PFSK-1 (cell line): ENCODE results near the gene ROBO4.

Source experiments
- FOXP2 ChIP-seq: optimal IDR thresholded peaks from 2 replicates; pipeline ENCODE3; 2011; ENCODE audit warnings: borderline replicate concordance, control low read depth, inconsistent platforms; ENCODE audit not compliant: insufficient read depth; ENCODE audit errors: extremely low read length, extremely low read depth
- POLR2AphosphoS5 ChIP-seq: IDR thresholded peaks from 2 replicates; pipeline ENCODE4 v1.6.1; 2012; ENCODE audit warnings: low read depth, mild to moderate bottlenecking, control low read depth, low read length, moderate library complexity
- REST ChIP-seq, 2 experiments: IDR thresholded peaks; 2 replicates each; pipeline versions ENCODE4 v1.6.1 to v1.8.0; 2011 to 2012; ENCODE audit warnings: low read depth in 2 of 2, low read length in 2 of 2, control low read depth in 1 of 2, inconsistent platforms in 1 of 2, mild to moderate bottlenecking in 1 of 2, moderate library complexity in 1 of 2; ENCODE audit not compliant: insufficient read depth in 1 of 2
- SIN3A ChIP-seq: IDR thresholded peaks from 2 replicates; pipeline ENCODE4 v1.6.1; 2012; ENCODE audit warnings: mild to moderate bottlenecking, low read length, moderate library complexity, borderline replicate concordance; ENCODE audit not compliant: insufficient read depth
- TAF1 ChIP-seq: IDR thresholded peaks from 2 replicates; pipeline ENCODE4 v1.6.1; 2012; ENCODE audit warnings: low read length, control low read depth, borderline replicate concordance; ENCODE audit not compliant: insufficient read depth

The ROBO4 gene

GRCh38 chr11:124896071-124896750 lies 1.5 kb downstream of the ROBO4 start:
- TF ChIP-seq FOXP2 (no peak), POLR2AphosphoS5 (no peak), SIN3A (no peak), REST (IDR thresholded peaks at IDR 0.05; ENCODE audit: insufficient read depth in 1 of 2, low read depth in 2 of 2, low read length in 2 of 2) (no peak), TAF1 (no peak)

- no peak for TF ChIP-seq TAF1
- TF ChIP-seq POLR2AphosphoS5, result no peak
- no peak for TF ChIP-seq FOXP2
- no peak for TF ChIP-seq SIN3A
- no peak for TF ChIP-seq REST (IDR thresholded peaks at IDR 0.05; ENCODE audit: insufficient read depth in 1 of 2, low read depth in 2 of 2, low read length in 2 of 2)
Observed at GRCh38 chr11:124895471-124895971, 2.1 kb downstream of the ROBO4 start.

- TF ChIP-seq REST (IDR thresholded peaks at IDR 0.05; ENCODE audit: insufficient read depth in 1 of 2, low read depth in 2 of 2, low read length in 2 of 2), result no peak
- TF ChIP-seq TAF1, result no peak
- no peak for TF ChIP-seq SIN3A
- TF ChIP-seq FOXP2, result no peak
- TF ChIP-seq POLR2AphosphoS5, result no peak
Observed at GRCh38 chr11:124894606-124895430, 2.8 kb downstream of the ROBO4 start.

- no peak for TF ChIP-seq TAF1
- TF ChIP-seq SIN3A, result no peak
- no peak for TF ChIP-seq FOXP2
- TF ChIP-seq REST (IDR thresholded peaks at IDR 0.05; ENCODE audit: insufficient read depth in 1 of 2, low read depth in 2 of 2, low read length in 2 of 2), result no peak
- no peak for TF ChIP-seq POLR2AphosphoS5
Observed at GRCh38 chr11:124893781-124894401, 3.8 kb downstream of the ROBO4 start.
